ENCODE measurements around the gene TRPM3.

The TRPM3 gene

GRCh38 chr9:70947511-70947910 is 173.9 kb downstream of the TRPM3 start:
- no peak for DNase-seq (ENCODE audit: low spot score)
- no peak for TF ChIP-seq CTCF (IDR thresholded peaks at IDR 0.05; ENCODE audit: extremely low read depth, insufficient read depth, missing control alignments)
- in situ Hi-C loops (cut with MboI; ENCODE audit: low pct_unique_long_range_greater_than_20kb, low sequenced_read_pairs, unreplicated experiment) = no loop called here

GRCh38 chr9:70947086-70947485 is 174.3 kb downstream of the TRPM3 start:
- DNase-seq (ENCODE audit: low spot score) = no peak
- in situ Hi-C loops (cut with MboI; ENCODE audit: low pct_unique_long_range_greater_than_20kb, low sequenced_read_pairs, unreplicated experiment) = no loop called here
- no peak for TF ChIP-seq CTCF (IDR thresholded peaks at IDR 0.05; ENCODE audit: extremely low read depth, insufficient read depth, missing control alignments)

GRCh38 chr9:70945301-70945700 is 176.1 kb downstream of the TRPM3 start:
- in situ Hi-C loops (cut with MboI; ENCODE audit: low pct_unique_long_range_greater_than_20kb, low sequenced_read_pairs, unreplicated experiment) = no loop called here
- DNase-seq (ENCODE audit: low spot score) = no peak

GRCh38 chr9:70941191-70941590 is 180.2 kb downstream of the TRPM3 start:
- no peak for TF ChIP-seq CTCF (IDR thresholded peaks at IDR 0.05; ENCODE audit: extremely low read depth, insufficient read depth, missing control alignments)
- DNase-seq (ENCODE audit: low spot score) = no peak
- in situ Hi-C loops (cut with MboI; ENCODE audit: low pct_unique_long_range_greater_than_20kb, low sequenced_read_pairs, unreplicated experiment) = no loop called here

More at GRCh38 chr9:70945301-70945700, 176.1 kb downstream of the TRPM3 start:
- no peak for TF ChIP-seq CTCF (IDR thresholded peaks at IDR 0.05; ENCODE audit: extremely low read depth, insufficient read depth, missing control alignments)

GRCh38 chr9:70940605-70941004 is 180.8 kb downstream of the TRPM3 start:
- TF ChIP-seq CTCF (IDR thresholded peaks at IDR 0.05; ENCODE audit: extremely low read depth, insufficient read depth, missing control alignments) = no peak
- no peak for DNase-seq (ENCODE audit: low spot score)
- in situ Hi-C loops (cut with MboI; ENCODE audit: low pct_unique_long_range_greater_than_20kb, low sequenced_read_pairs, unreplicated experiment) = no loop called here

GRCh38 chr9:70936536-70936935 is 184.9 kb downstream of the TRPM3 start:
- DNase-seq (ENCODE audit: low spot score) = no peak
- no peak for TF ChIP-seq CTCF (IDR thresholded peaks at IDR 0.05; ENCODE audit: extremely low read depth, insufficient read depth, missing control alignments)
- in situ Hi-C loops (cut with MboI; ENCODE audit: low pct_unique_long_range_greater_than_20kb, low sequenced_read_pairs, unreplicated experiment) = no loop called here

GRCh38 chr9:70935856-70936255 is 185.6 kb downstream of the TRPM3 start:
- in situ Hi-C loops (cut with MboI; ENCODE audit: low pct_unique_long_range_greater_than_20kb, low sequenced_read_pairs, unreplicated experiment) = no loop called here
- TF ChIP-seq CTCF (IDR thresholded peaks at IDR 0.05; ENCODE audit: extremely low read depth, insufficient read depth, missing control alignments) = no peak
- DNase-seq (ENCODE audit: low spot score) = no peak
